Activated gamma-delta T cell treated with anti-CD3 and anti-CD28 coated beads, Interleukin-2, amount 50 U/mL, for 16 hours (primary cell): Measurements from ENCODE around the gene SPACA7.

ENCODE experiments used
- DNase-seq: peaks from one replicate; pipeline ENCODE4 v3.0.0-alpha.2; 2020; ENCODE audit warnings: low read depth

SPACA7 gene

DNA sequence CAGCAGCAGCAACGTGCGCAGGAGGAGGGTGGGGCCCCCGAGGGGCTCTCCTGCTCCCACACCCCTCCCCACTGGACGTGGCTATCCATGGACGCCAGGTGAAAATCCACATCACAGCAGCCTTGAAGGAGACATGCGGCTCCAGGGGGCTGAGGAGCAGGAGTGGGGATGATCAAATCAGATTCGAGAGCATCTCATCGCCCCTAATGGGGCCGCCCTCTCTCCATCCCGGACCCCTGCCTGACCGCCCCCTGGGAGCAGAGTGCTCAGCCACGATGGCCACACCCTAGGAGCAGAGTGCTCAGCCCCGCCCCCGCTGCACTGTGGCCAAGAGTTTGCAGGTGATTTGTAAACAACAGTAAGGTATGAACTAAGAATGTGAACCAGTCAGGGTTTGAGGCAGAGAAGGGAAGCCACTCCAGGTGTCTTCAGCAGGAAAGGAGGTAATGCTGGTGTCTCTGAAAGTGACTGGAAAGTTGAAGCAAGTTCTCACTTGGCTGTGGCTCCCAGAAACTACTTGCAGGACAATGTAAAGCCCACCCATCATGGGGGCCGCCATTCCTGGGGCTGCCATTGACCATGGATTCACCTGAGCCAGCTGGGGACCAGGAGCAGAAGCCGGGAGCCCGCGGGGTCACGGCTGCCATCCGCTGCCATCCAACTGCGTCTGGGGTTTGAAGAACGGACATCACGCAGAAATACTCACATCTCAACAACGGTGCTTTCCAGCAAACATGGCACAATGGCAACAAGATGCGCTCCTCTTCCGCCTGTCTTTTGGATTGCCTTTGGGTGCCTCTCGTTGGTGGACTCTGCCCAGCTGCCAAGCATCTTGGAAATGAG, 71.8 kb downstream of the SPACA7 start:
- no peak for DNase-seq

DNA sequence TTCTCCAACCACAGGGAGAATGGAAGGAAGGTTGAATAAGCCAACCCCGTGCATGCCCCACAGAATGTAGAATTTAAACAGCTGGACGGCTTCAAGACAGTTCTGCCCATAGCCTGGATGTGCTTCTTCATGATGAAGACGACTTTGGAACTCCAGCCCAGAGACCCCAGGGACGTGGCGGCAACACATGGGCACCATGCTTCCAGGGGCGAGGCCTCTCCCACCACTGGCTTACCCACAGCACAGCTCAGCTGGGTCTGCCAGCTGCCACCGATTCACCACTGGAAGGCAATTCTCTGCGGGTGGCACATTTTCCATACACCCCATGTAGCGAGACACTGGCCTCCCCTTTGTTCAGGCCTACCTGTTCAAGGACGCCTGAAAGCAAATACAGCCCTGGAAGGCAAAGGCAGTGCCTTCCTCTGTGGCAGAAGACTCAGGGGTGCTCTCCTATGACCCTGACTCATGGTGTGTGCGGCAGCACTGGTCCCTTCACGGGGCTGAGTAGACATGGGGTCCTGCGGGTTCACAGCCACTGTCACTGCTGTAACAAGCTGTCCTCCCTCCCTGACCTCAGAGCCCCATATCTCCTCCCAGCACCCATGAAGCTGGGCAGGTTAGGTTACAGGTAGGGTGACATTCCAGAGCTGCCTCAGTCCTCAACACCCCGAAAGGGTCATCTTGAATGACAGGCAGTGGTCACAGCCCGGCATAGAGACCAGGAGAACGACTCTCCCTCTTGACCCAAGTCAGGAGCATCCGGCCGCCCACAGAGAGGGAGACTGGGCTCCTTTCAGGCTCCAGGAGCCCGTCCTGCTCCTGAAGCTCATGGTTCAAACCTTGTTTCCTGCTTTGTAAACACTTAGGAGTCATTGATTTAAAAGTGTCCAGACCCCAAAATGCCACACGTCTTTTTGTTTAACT, 72.7 kb downstream of the SPACA7 start:
- no peak for DNase-seq

DNA sequence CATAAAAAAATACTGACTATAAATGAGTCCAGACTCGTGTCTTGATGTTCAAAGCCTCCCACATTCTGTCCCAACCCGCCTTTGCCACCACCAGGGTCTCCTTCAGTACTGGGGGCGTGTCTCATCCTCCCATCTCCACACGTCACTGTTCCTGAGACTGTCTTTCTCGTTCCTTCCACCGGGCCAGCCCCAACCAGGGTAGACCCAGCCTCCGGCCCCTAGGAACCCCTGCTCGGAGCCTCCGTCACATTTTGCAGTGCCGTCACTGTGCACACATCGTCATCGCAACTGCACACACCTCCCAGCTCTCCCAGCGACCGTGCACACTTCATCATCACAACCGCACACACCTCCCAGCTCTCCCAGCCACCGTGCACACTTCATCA, 73.4 kb downstream of the SPACA7 start:
- DNase-seq = no peak

DNA sequence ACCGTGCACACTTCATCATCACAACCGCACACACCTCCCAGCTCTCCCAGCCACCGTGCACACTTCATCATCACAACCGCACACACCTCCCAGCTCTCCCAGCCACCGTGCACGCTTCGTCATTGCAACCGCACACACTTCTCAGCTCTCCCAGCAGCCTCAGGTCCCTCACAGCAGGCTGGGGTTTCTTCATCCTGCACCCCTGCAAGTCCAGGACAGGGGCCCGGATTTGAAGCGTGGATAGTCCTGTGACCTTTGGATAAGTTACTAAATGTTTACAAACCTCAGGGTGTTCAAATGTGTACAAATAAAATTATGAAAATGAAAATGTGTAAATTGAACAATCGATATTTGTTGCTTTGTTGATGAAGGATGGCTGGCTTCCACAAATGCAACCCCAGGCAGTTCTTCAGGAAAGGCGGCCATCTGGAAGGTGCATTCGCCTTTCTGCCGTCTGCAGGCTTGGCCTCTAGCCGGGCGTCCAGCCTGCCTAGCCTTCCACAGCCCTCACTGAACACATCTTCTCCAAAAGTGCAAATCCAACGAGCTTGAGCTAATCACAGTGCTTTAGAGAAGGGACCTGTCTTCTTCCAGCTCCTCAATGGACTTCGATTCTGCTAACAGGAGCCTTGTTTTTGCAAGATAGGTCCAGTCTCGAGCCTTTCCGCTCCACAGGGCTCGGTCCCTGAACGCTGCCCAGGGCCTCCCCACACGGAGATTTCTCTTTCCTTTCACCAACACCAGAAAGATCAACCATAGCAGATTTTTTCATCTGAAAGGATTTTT, 74.2 kb downstream of the SPACA7 start:
- no peak for DNase-seq

DNA sequence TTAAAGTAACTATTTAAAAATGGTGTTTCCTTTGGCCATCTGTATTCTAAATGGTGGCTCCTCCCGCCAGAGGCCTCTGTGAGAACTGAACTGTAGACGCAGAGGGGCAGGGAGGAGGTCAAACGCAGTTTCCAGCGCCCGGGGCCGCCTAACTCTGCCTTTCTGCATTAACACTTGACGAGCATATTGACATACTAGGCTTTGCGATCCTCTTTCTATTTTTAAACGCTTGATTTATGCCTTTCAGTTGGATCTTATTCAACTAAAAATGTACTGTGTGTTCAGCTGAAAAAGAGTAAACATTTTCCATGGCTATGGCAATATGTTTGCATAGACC, 74.7 kb downstream of the SPACA7 start:
- DNase-seq = no peak

DNA sequence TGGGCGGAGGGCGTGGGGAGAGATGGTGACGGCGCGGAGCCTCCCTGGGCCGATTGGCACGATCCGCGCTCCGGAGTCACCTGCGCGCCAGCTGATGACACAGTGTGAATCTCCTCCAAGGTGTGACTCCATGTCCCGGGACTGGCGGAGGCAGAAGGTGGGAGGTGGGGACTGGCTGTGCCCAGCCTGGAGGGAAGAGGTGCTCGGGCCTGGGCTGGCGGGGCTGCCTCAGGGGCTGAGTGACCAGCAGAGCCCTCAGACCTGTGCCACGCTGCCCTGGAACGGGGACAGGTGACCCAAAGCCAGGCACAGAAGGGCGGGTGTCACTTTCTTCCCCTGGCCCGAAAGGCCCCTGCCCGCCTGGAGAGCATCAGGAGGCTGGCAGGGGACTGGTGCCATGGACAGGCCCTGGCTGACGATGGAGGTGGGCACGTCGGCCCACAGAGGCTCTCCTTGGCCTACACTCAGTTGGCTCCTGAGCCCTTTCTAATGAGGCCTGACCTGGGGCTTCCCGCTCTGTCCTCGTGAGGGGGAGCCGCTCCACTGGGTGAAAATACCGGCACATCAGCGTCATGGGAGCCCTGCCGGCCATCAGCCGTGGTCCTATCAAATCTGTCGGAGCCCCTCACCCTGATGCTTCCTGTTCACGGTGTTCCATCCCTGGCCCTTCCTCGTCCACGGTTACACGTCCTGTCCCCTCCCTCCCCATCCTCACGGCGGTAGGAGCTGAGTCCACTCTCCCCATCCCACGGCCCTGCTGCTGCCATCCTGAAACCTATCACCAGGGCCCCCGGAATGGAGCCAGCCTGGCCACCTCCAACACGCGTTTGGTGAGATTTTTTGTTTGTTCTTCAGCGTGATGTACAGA, 75.6 kb downstream of the SPACA7 start:
- DNase-seq = no peak

DNA sequence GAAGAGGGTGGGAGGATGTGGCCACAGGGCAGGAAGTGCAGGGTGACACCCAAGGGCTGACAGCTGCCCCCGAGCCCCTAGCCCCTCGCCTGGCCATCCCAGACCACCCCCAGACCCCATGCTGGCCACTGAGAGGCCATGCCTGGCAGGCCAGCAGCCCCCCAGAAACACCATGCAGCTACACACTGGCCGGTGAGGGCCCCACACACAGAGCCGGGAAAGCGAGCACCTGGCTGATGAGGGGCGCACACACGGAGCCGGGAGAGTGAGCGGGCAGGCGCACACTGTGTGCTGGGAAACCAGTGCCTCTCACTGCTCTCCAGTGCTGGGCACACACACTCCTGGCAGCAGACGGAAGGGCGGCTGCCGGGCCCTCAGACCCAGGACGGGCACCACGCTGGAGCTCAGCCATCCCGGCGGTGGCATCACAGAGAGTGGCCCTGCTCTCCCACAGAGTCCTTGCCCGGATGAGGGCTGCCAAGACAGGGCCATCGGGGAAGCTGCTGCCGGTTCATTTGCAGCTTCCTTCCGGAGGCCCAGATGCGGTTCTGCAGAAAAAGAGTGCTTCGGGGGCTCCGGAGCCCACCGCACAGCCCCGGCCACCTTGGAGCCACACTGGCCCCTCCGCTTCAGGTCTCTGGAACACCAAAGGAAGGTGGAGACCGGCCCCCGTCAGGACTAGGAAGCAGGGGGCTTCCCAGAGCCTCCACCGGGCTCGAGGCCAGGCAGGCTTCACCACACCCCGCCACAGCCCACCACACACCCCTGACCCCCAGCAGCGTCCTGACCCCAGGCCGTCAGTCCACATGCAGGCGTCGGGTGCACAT, 76.4 kb downstream of the SPACA7 start:
- no peak for DNase-seq

DNA sequence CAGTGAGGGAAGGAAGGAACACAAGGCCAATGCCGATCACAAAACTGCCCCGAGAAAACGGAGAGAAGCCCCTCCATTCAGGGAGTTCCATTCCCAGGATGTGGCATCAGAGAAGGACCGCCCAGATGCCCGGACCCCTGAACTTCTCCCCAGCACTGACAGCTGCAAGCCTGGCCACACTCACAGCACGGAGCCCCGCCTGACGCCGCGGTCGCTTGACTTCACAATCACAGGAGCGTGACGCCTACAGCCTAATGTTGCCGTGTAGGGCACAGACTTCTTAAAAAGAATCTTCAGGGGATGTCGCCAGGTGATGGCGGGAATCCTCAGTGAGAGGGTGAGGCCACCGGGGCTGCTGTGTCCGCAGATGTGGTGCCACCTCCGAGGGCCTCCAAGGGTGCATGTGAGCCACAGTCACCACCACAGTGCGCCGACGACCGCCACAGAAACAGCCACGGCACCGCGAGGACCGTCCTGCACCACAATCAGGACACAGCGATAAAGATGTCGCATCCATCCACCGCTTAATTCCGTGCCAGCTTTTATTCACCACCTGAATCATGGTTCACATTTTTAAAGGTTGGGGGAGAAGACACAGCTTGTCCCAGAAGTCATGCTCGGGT, 77.2 kb downstream of the SPACA7 start:
- DNase-seq = no peak

DNA sequence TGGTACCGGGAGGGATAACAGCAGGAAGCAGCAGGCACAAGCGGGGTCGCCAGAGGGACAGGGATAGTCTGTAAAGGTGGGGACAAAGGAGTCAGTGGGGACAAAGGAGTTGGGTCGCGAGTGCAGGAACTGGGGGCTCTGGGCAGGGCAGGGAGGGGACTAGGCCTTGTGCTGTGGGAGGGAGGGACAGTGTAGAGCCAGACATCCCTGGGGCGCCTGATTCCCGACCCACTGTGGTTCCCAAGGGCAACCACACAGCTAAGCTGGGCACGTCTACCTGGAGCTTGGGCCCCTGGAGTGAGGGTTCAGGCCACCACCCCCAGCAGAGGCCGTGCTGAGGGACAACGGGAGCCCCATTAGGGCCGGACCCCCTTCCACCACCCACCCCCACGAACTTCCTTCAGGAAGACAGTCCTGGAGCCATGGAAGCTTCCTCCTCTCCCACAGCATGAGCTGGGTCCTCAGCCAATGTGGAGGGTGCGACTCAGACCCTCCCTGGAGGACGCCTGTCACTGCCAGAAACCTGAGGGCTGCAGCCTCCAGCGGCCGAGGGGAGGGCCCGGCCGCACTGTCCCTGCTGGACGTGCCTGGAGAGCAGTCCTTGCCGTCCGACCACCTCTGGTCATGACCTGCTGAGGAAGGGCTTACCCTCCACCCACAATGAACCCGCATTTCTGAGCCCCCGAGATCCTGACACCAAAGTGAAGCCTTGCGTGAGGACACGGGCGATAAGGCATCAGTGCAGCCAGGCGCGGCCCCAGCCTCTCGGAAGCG, 77.9 kb downstream of the SPACA7 start:
- DNase-seq = no peak

DNA sequence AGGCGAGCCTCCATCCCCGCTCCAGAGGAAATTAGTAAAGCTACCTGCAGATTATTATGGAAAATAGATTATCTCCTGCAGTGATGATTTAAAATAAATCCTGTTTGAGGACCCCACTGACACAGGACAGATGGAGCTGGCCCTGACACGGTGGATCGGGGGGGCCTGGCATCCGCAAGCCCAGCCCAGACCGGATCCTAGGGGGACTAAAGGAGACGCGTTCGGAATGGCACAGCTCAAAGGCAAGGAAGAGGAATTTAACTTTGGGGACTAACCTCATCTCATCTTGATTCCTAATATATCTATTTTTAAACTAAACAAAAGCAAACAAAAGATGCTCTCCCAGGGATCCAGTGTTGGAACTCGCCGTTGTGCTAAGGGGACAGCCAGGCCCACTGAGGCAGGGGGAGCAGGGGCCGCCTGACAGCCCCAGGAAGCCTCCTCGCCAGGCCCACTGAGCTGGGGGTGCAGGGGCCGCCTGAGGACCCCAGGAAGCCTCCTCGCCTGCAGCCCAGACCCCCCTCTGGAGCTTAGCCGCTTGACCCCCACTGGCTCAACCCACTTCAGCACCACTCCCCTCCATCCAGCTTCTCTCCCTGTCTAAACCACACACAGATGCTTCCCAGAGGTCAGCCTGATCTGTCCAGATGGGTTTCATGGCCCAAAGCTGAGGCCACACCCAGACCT, 78.6 kb downstream of the SPACA7 start:
- DNase-seq = no peak

DNA sequence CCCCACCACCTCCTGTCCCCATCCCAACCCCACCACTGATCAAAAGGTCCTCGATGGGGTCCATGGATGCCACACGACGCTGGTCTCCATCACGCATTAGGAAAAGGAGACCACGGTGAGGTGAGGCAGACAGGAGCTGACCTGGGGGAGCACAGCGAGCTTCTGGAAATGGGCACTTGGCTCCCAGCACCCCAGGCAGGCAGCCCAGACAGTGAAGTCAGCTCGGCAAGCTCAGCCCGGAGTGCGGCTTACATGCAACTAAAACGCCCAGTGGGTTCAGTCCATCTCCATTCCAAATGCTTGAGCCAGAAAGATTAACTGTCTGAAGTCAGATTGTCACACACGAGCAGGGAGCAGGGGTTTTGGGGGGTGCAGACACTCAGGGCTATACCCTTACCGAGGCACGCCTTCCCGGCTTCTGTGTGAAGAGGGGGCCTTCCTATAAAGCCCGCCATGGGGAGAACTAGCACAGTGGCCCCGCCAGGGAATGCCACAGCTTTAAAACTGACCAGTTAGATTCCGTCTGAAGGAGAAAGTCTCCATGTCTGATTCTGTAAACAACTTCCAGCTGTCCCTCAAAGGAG, 79.4 kb downstream of the SPACA7 start:
- no peak for DNase-seq

DNA sequence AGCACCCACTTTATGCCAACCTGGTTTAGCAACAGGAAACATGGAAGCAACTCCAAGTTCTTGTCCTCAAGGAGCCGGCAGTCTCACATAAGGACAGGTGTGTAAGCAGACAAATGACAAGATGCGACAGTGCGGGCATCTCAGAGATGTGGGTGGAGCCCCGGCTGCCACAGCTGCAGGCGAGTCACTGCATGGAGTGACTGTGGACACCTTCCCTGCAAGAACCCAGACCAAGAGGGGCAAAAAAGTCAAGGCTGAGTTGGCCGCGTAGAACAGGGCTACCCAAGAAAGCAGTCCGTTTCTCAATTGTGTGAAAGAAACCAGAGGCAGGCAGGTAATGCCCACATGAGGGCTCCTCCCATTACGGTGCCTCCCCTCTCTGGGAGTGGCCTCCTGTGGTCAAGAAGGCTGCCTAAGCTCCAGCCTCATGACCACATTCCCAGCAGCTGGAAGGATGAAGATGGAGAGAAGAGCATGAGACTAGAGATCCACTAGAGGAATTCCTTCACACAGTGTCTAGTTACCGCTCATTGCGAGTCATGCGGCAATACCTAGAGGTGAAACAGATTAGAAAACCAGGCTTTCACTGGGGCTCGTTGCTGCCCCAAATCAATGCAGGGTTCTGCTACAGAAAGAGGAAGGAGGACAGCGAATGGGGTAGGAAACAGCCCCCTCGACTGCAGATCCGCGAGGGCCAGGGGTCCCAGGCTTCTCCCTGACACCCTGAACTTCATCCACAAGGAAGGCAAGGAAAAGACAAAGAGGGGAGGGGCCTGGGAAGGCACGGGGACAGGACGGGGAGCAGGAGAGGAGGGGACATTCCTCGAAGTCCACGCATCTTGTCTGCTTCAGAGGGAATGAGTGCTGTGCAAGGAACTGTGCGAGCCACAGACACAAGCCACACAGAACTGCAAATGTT, 80.2 kb downstream of the SPACA7 start:
- DNase-seq = no peak

DNA sequence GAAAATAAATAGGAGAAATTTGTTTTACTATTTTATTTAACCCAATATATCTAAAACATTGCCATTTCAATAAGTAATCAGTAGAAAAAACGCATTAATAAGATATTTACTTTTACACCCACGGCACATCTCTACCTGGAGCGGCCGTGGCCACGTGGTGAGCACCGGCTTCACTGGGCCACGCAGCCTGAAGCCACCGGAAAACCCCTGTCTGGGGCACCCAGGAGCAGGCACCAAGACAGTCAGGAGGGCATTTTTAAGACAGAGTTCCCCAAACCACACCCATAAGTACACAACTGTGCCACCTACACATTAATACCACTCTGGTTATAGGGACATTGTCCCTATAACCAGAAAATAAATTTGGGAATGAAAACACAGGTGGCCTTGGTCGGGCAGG, 80.9 kb downstream of the SPACA7 start:
- no peak for DNase-seq

DNA sequence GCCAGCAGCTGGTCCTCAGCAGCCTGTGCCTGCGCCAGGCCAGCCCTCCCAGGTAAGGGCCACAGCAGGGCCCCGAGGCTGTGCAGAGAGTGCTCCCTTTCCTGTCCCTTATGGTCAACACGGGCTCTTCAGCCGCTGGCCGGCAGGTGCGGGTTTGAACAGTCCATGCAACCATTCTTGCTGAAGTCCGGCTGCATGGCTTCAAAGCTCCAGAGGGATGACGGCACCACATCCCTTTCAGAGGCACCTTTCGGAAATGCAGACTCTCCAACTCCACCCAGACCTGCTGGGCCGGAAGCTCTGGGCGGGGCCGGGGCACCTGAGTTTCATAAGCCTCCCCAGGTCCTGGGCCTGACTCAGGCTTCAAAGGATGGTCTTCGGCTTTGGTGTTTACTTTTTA, 81.3 kb downstream of the SPACA7 start:
- DNase-seq = no peak

DNA sequence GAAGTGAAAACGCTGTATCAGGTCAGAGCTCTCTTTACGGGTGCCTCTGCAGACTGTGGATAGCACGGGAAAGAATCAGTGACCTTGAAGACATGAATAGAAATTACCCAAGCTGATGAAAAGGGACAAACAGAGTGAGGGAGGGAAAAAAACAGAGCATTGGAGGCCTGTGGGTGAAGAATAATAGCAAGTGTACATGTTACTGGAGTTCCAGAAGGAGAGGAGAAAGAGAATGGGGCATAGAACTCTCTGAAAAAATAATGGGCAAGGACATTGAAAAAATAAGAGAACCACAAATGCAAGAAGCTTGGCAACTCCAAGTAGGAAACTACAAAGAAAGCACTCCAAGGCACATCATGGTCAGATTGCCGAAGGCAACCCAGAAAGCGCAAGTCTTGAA, 86.3 kb downstream of the SPACA7 start:
- no peak for DNase-seq

DNA sequence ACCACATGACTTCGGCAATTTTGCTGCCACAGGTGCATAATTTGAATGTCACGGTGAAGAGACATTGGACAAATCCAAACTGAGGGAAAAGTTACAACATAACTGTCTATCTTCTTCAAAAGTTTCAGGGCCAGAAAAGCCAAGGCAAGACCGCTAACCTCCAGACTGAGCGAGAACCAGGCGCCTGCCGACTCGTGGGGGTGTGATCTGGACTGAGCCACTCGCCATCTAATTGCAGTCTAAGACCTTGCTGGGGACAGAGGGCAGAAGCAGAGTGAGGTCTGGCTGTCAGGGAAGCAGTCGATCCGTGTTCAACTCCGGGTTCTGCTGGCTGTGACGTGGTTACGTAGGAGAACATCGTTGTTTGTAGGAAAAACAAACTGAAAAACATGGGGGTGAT, 88.6 kb downstream of the SPACA7 start:
- no peak for DNase-seq
